Spleen (tissue), 11 donors: ENCODE measurements around the gene PPL. TPM values are rescaled to one million over a fixed set of nuclear protein-coding genes. Genes with fewer than 3 reads are reported as not detected.

ENCODE experiments used
- DNase-seq: peaks from one replicate; pipeline ENCODE4 v3.0.0-alpha.2; 2020
- H3K27ac ChIP-seq, 8 donors: fragments of 200-600 bp; sonication (generic) in 7 of 8; 1 replicate in 4 of 8; 2 replicates in 4 of 8; pipeline versions ENCODE4 v1.5.0 to v1.8.0; 2016 to 2021; ENCODE audit warnings: inconsistent platforms in 4 of 8, mild to moderate bottlenecking in 4 of 8, moderate library complexity in 1 of 8
- H3K27me3 ChIP-seq, 7 donors: fragments of 200-600 bp; sonication (generic) in 6 of 7; replicated peaks in 1 of 7; 1 replicate in 4 of 7; 2 replicates in 3 of 7; pipeline versions ENCODE4 v1.5.0 to v1.8.0; 2016 to 2021; ENCODE audit warnings: inconsistent platforms in 3 of 7, mild to moderate bottlenecking in 1 of 7
- H3K36me3 ChIP-seq, 6 donors: fragments of 200-600 bp; sonication (generic) in 5 of 6; 1 replicate in 4 of 6; 2 replicates in 2 of 6; pipeline versions ENCODE4 v1.5.0 to v1.8.0; 2016 to 2021; ENCODE audit warnings: inconsistent platforms in 2 of 6
- H3K4me1 ChIP-seq, 6 donors: fragments of 200-600 bp; sonication (generic) in 5 of 6; 1 replicate in 3 of 6; 2 replicates in 3 of 6; pipeline versions ENCODE4 v1.5.0 to v1.8.0; 2016 to 2021; ENCODE audit warnings: inconsistent platforms in 3 of 6
- H3K4me3 ChIP-seq, 8 donors: fragments of 200-600 bp; sonication (generic) in 7 of 8; 1 replicate in 4 of 8; 2 replicates in 4 of 8; pipeline versions ENCODE4 v1.5.0 to v1.8.0; 2016 to 2021; ENCODE audit warnings: inconsistent platforms in 4 of 8, mild to moderate bottlenecking in 4 of 8, moderate library complexity in 2 of 8
- H3K9me3 ChIP-seq, 8 donors: fragments of 200-600 bp; sonication (generic) in 7 of 8; 1 replicate in 4 of 8; 2 replicates in 4 of 8; pipeline versions ENCODE4 v1.5.0 to v1.8.0; 2016 to 2021; ENCODE audit warnings: inconsistent platforms in 4 of 8
- POLR2A ChIP-seq, 3 donors: fragments of 450-650 bp; IDR thresholded peaks; one replicate each; pipeline ENCODE4 v1.5.1; 2017; ENCODE audit warnings: antibody characterized with exemption in 3 of 3, mild to moderate bottlenecking in 1 of 3
- POLR2AphosphoS5 ChIP-seq, 3 donors: sonication (generic); formaldehyde crosslinking; IDR thresholded peaks; one replicate each; pipeline ENCODE4 v1.5.1; 2017; ENCODE audit warnings: antibody characterized with exemption in 3 of 3
- WGBS, 5 donors: extraction: QIAGEN DNeasy Blood & Tissue Kit in 3 of 5; methylation state at CpG; one replicate each; pipeline versions ENCODE4 v1.1.5 to v1.1.7; 2013 to 2018; 5-methylcytosine and 5-hydroxymethylcytosine counted together
- intact Hi-C: fragments of 100-400 bp; cut with DNase I; formaldehyde crosslinking; loops from one replicate; pipeline ENCODE4 v1.15.0; 2023; ENCODE audit warnings: low total_unique reads
- polyA plus RNA-seq, 3 donors: library from polyadenylated mRNA; stranded (reverse); fragments of 200-250 nt; gene quantifications; one replicate each; pipeline ENCODE4 v1.2.1, GENCODE V29; 2013
- total RNA-seq, 7 donors: library from RNA; depleted of rRNA in 3 of 7; stranded (reverse); fragments of >200 nt in 3 of 7; fragmentation: NEBNext Ultra II Directional in 4 of 7; extraction: Animal tissue kit (Norgen Biotek cat#: 25700) in 4 of 7; gene quantifications; one replicate each; pipeline versions ENCODE4 v1.1.0 to v1.2.1, GENCODE V29; 2016 to 2021
- TF ChIP-seq, protein P1 (sequence below), 11 experiments: fragments of 200-600 bp in 7 of 11; fragments of 450-650 bp in 4 of 11; sonication (generic) in 4 of 11; IDR thresholded peaks in 8 of 11; conservative IDR thresholded peaks in 3 of 11; 1 replicate in 7 of 11; 2 replicates in 4 of 11; pipeline versions ENCODE4 v1.4.0 to v1.8.0; 2016 to 2021; ENCODE audit warnings: antibody characterized with exemption in 11 of 11, inconsistent platforms in 4 of 11, mild to moderate bottlenecking in 1 of 11
- donor health status: healthy with polysubstance abuse.
- donor health status: DM: no; HTN: no; CAD: no; lungs with moderate emphysema.
- donor health status: DM: no; HTN: no; CAD: no.
- donor health status: Bipolar disorder and iron deficiency.
- donor health status: healthy.
- donor health status: DM: no; HTN: no; CAD: no.
- donor health status: DM: yes; HTN: yes; CAD: no.

Gene PPL
- total and polyA plus RNA-seq, 10 donors: 0.11 to 0.77 (median 0.20) TPM; not detected in 3

DNA sequence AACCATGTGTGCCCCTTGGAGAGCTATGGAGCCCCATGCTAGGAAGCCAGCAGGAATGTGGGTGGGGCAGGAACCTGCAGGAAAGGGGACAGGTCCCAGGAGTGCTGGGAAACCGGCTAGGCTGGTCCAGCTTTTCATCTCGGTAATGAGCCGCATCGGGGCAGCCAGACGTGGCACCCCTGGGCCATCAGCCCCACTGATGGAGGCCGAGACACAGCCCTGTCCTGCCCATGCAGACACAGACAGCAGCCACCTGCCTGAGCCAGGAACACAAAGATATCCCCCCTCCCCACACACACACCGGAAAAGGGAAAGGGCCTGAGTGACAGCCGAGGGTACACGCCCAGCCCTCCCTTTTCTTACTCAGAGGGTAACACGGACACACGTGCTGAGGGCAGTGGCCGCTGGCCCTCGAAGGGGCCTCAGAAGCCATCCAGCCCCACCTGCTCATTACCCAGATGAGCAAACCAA, 18.1 kb downstream of the PPL start:
- H3K4me1 ChIP-seq: no peaks in the 10 kb centered on the region
- TF ChIP-seq, protein P1, sequence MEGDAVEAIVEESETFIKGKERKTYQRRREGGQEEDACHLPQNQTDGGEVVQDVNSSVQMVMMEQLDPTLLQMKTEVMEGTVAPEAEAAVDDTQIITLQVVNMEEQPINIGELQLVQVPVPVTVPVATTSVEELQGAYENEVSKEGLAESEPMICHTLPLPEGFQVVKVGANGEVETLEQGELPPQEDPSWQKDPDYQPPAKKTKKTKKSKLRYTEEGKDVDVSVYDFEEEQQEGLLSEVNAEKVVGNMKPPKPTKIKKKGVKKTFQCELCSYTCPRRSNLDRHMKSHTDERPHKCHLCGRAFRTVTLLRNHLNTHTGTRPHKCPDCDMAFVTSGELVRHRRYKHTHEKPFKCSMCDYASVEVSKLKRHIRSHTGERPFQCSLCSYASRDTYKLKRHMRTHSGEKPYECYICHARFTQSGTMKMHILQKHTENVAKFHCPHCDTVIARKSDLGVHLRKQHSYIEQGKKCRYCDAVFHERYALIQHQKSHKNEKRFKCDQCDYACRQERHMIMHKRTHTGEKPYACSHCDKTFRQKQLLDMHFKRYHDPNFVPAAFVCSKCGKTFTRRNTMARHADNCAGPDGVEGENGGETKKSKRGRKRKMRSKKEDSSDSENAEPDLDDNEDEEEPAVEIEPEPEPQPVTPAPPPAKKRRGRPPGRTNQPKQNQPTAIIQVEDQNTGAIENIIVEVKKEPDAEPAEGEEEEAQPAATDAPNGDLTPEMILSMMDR (IDR thresholded peaks at IDR 0.05 in 8 of 11, conservative IDR thresholded peaks at IDR 0.05 in 3 of 11): no peak
- TF ChIP-seq POLR2AphosphoS5 (IDR thresholded peaks at IDR 0.05) (no peak), POLR2A (IDR thresholded peaks at IDR 0.05) (no peak)
- H3K27me3 ChIP-seq: peaks cover 0 to 20% (median 0%) of the 10 kb centered on the region in 7 donors
- H3K36me3 ChIP-seq: no peaks in the 10 kb centered on the region
- WGBS, 5 donors: 34 to 72% (median 66%) methylated on average over 9 to 13 of the region's 13 CpGs
- H3K27ac ChIP-seq: no peak overlapping the region
- H3K9me3 ChIP-seq: no peaks in the 10 kb centered on the region
- no peak for DNase-seq
- intact Hi-C loops: no loop called here
- H3K4me3 ChIP-seq: no peak overlapping the region

DNA sequence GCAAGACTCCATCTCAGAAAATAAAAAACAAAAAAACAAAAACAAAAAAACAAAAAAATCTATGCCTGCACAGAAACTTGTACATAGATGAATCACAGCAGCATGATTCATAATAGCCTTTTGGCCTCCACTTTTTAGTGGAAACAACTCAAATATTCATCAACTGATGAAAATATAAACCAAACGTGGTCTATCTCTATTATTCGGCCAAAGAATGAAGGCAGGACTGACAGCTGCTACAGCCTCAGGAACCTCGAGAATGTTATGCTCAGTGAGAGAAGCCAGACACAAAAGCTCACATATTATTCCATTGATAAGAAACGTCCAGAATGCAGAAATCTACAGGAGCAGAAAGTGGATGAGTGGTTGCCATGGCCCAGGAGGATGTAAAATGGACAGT, 19.8 kb downstream of the PPL start:
- H3K27me3 ChIP-seq: peaks cover 0 to 11% (median 0%) of the 10 kb centered on the region in 7 donors
- no peak for DNase-seq
- TF ChIP-seq, protein P1 (IDR thresholded peaks at IDR 0.05 in 8 of 11, conservative IDR thresholded peaks at IDR 0.05 in 3 of 11): no peak
- TF ChIP-seq POLR2AphosphoS5 (IDR thresholded peaks at IDR 0.05) (no peak), POLR2A (IDR thresholded peaks at IDR 0.05) (no peak)
- H3K36me3 ChIP-seq: no peaks in the 10 kb centered on the region
- H3K9me3 ChIP-seq: no peaks in the 10 kb centered on the region
- H3K27ac ChIP-seq: no peak overlapping the region
- no peak overlapping the region for H3K4me3 ChIP-seq
- H3K4me1 ChIP-seq: no peaks in the 10 kb centered on the region
- intact Hi-C loops: no loop called here
- WGBS, 5 donors: 55 to 70% (median 57%) methylated on average over 4 of the region's 4 CpGs

DNA sequence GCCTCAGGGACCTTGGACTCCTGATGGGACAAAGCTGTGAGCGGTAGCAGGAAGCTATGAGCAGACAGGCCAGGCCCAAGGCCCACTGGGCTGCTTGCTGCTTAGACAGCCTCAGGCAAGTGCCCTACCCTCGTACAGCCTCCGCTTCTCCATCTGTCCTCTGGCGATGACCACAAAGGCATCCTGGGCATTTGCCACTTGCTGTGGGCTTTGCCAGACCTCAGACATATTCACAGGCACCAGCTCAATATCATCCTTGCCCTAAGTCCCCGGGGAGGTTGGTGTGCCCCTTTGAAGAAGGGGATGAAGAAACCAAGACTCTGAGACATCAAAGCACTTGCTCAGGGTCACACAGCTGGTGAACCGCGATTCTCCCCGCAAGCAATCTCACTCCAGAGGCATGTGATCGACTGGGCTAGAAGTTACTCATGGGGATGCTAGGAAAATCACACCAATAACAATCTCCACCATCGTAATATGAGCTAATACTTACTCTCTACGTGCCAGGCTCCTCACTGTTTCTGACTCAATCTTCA, 21.7 kb downstream of the PPL start:
- intact Hi-C loops: no loop called here
- DNase-seq: no peak
- no peak overlapping the region for H3K27ac ChIP-seq

DNA sequence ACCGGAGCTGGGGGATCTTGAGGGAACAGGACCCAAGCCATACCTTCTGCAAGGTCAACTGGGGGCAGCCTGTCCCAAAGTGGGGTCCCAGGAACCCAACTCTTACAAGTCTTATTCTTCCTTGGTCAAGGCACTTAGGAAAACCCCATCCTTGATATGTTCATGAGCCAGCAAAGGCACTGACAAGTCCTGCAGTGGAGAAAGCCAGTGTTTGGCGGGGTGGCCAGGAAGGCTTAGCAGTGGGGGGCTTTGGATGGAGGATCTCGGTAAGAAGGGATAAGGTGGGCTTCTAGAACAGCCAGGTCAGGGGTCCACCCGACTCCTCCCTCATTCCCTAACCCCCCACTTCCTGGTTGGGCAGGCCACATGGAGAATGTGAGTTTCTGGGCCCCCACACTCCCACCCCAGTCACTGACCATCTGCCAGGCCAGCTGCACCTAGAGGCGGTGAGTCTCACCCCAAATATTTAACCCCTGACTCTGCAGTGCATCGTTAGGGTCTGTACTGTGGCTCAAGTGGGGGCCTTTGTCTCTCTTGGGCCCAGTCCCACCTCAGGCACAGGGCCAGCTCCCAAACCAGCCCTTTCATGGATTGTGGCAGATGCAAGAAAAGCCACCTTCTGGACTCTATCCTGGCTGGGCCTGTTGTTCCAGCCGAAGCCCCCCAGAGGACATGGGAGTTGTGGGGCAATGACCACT, 22.3 kb downstream of the PPL start:
- intact Hi-C loops: no loop called here

More for the DNA sequence above, 21.7 kb downstream of the PPL start:
- Histone ChIP-seq H3K4me3 (no peak overlapping the region), H3K36me3 (no peaks in the 10 kb centered on the region), H3K27me3 (peaks cover 0 to 16% (median 0%) of the 10 kb centered on the region in 7 donors), H3K4me1 (no peaks in the 10 kb centered on the region), H3K9me3 (no peaks in the 10 kb centered on the region)
- TF ChIP-seq, protein P1 (IDR thresholded peaks at IDR 0.05 in 8 of 11, conservative IDR thresholded peaks at IDR 0.05 in 3 of 11): no peak
- TF ChIP-seq POLR2A (IDR thresholded peaks at IDR 0.05) (no peak), POLR2AphosphoS5 (IDR thresholded peaks at IDR 0.05) (no peak)
- 65 to 80% (median 74%) methylated on average over 6 to 11 of the region's 11 CpGs for WGBS, 5 donors

More for the DNA sequence above, 22.3 kb downstream of the PPL start:
- Histone ChIP-seq H3K4me3 (no peak overlapping the region), H3K4me1 (no peaks in the 10 kb centered on the region), H3K9me3 (no peaks in the 10 kb centered on the region), H3K27me3 (peaks cover 0 to 19% (median 0%) of the 10 kb centered on the region in 7 donors), H3K36me3 (no peaks in the 10 kb centered on the region), H3K27ac (no peak overlapping the region)
- WGBS, 5 donors: 76 to 93% (median 89%) methylated on average over 6 to 7 of the region's 7 CpGs
- TF ChIP-seq POLR2A (IDR thresholded peaks at IDR 0.05) (no peak), POLR2AphosphoS5 (IDR thresholded peaks at IDR 0.05) (no peak)
- TF ChIP-seq, protein P1 (IDR thresholded peaks at IDR 0.05 in 8 of 11, conservative IDR thresholded peaks at IDR 0.05 in 3 of 11): no peak
- DNase-seq: no peak
